ENCODE measurements around the gene XYLT1. TPM values are rescaled to one million over a fixed set of nuclear protein-coding genes. Genes with fewer than 3 reads are reported as not detected.

Gene XYLT1
- total RNA-seq, 1 experiment from 2014 or later: 12.5 TPM

- TF ChIP-seq CTCF (IDR thresholded peaks at IDR 0.05; ENCODE audit: insufficient read depth in 1 of 2, low read depth in 1 of 2, low read length in 1 of 2, severe bottlenecking in 1 of 2, unreplicated experiment in 1 of 2): no peak
- BruUV-seq (replicated peaks): no TSS peak
- Histone ChIP-seq H3K4me3 (ENCODE audit: low read depth, low read length) (no peak overlapping the region), H3K4me1 (no peaks in the 10 kb centered on the region; the same call in 1 of the 2 replicates), H3K36me3 (ENCODE audit: control insufficient read depth, insufficient read depth, low read length) (no peaks in the 10 kb centered on the region), H3K27me3 (replicated peaks; ENCODE audit: control insufficient read depth, insufficient read depth, low read length) (no peaks in the 10 kb centered on the region), H3K9me3 (no peaks in the 10 kb centered on the region)
- no peak overlapping the region for H3K4me3 Mint-ChIP-seq (ENCODE audit: unreplicated experiment)
- no peak for DNase-seq
- intact Hi-C loops (cut with micrococcal nuclease; ENCODE audit: unreplicated experiment): no loop called here
- H3K9me3 Mint-ChIP-seq (ENCODE audit: unreplicated experiment): no peaks in the 10 kb centered on the region
- no peaks in the 10 kb centered on the region for H3K4me1 Mint-ChIP-seq (ENCODE audit: low read depth, unreplicated experiment)
- H3K36me3 Mint-ChIP-seq (ENCODE audit: insufficient read depth, unreplicated experiment): no peaks in the 10 kb centered on the region
- H3K27ac Mint-ChIP-seq (ENCODE audit: unreplicated experiment): no peak overlapping the region
- ChIA-PET CTCF (no interaction called here), POLR2A (no interaction called here)
- no peaks in the 10 kb centered on the region for H3K27me3 Mint-ChIP-seq (ENCODE audit: insufficient read depth, unreplicated experiment)
Observed at GRCh38 chr16:17403859-17404545, 66.8 kb downstream of the XYLT1 start.

- Histone ChIP-seq H3K4me1 (no peaks in the 10 kb centered on the region; the same call in 1 of the 2 replicates), H3K4me3 (ENCODE audit: low read depth, low read length) (no peak overlapping the region), H3K36me3 (ENCODE audit: control insufficient read depth, insufficient read depth, low read length) (no peaks in the 10 kb centered on the region), H3K27me3 (replicated peaks; ENCODE audit: control insufficient read depth, insufficient read depth, low read length) (no peaks in the 10 kb centered on the region), H3K9me3 (no peaks in the 10 kb centered on the region)
- intact Hi-C loops (cut with micrococcal nuclease; ENCODE audit: unreplicated experiment): no loop called here
- Mint-ChIP-seq H3K27ac (ENCODE audit: unreplicated experiment) (no peak overlapping the region), H3K27me3 (ENCODE audit: insufficient read depth, unreplicated experiment) (no peaks in the 10 kb centered on the region), H3K9me3 (ENCODE audit: unreplicated experiment) (no peaks in the 10 kb centered on the region), H3K4me3 (ENCODE audit: unreplicated experiment) (no peak overlapping the region), H3K4me1 (ENCODE audit: low read depth, unreplicated experiment) (no peaks in the 10 kb centered on the region), H3K36me3 (ENCODE audit: insufficient read depth, unreplicated experiment) (no peaks in the 10 kb centered on the region)
- ChIA-PET POLR2A (no interaction called here), CTCF (no interaction called here)
- TF ChIP-seq CTCF (IDR thresholded peaks at IDR 0.05; ENCODE audit: insufficient read depth in 1 of 2, low read depth in 1 of 2, low read length in 1 of 2, severe bottlenecking in 1 of 2, unreplicated experiment in 1 of 2): no peak
- BruUV-seq (replicated peaks): no TSS peak
- no peak for DNase-seq
Observed at GRCh38 chr16:17403156-17403809, 67.5 kb downstream of the XYLT1 start.

- Mint-ChIP-seq H3K4me1 (ENCODE audit: low read depth, unreplicated experiment) (peaks cover 7% of the 10 kb centered on the region), H3K9me3 (ENCODE audit: unreplicated experiment) (no peaks in the 10 kb centered on the region), H3K27me3 (ENCODE audit: insufficient read depth, unreplicated experiment) (no peaks in the 10 kb centered on the region), H3K36me3 (ENCODE audit: insufficient read depth, unreplicated experiment) (no peaks in the 10 kb centered on the region), H3K27ac (ENCODE audit: unreplicated experiment) (no peak overlapping the region), H3K4me3 (ENCODE audit: unreplicated experiment) (no peak overlapping the region)
- POLR2A ChIA-PET: no interaction called here
- Histone ChIP-seq H3K4me3 (ENCODE audit: low read depth, low read length) (no peak overlapping the region), H3K27me3 (replicated peaks; ENCODE audit: control insufficient read depth, insufficient read depth, low read length) (no peaks in the 10 kb centered on the region), H3K36me3 (ENCODE audit: control insufficient read depth, insufficient read depth, low read length) (no peaks in the 10 kb centered on the region), H3K9me3 (no peaks in the 10 kb centered on the region), H3K4me1 (peaks cover 3% of the 10 kb centered on the region; the same call in 1 of the 2 replicates)
- BruUV-seq (replicated peaks): no TSS peak
- TF ChIP-seq CTCF (IDR thresholded peaks at IDR 0.05; ENCODE audit: insufficient read depth in 1 of 2, low read depth in 1 of 2, low read length in 1 of 2, severe bottlenecking in 1 of 2, unreplicated experiment in 1 of 2): no peak
- no peak for DNase-seq
- CTCF ChIA-PET: no interaction called here
- intact Hi-C loops (cut with micrococcal nuclease; ENCODE audit: unreplicated experiment): no loop called here
Observed at GRCh38 chr16:17397499-17397891, 73.3 kb downstream of the XYLT1 start.
